ENCODE data around the gene C3orf62. TPM values are rescaled to one million over a fixed set of nuclear protein-coding genes. Genes with fewer than 3 reads are reported as not detected.

Gene C3orf62
- total RNA-seq, 1 donor from 2014 or later = 0.43 TPM

- no peaks in the 10 kb centered on the region for H3K4me1 ChIP-seq
- DNase-seq (ENCODE audit: low spot score in 2 of 2) = no peak
- no peaks in the 10 kb centered on the region for H3K27me3 ChIP-seq
- intact Hi-C loops (cut with DNase I) = no loop called here
- no peaks in the 10 kb centered on the region for H3K9me3 ChIP-seq
- no peak overlapping the region for H3K4me3 ChIP-seq
- H3K27ac ChIP-seq = no peak overlapping the region
- no peak for TF ChIP-seq CTCF (IDR thresholded peaks at IDR 0.05)
- H3K36me3 ChIP-seq = peaks cover 58 to 83% of the 10 kb centered on the region in 2 donors
Observed at GRCh38 chr3:49310677-49311076, 33.6 kb upstream of the C3orf62 start.

DNA sequence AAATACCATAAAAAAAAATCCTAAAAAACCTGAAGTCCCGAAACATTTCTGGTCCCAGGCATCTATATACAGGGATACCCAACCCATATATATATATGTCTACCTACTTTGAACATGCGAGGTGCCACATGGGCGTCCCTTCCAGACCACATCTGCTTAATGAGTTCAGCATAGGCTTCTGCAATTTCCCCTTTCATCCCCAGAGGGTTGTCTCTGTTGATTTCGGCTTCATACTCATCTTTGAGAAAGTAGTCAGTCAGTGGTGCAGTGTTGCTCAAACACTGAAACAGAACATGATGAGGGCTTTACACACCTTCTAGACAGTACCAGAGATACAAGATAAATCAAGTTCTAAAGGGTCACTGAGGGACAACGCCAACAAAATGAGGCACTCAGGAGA, 28.6 kb upstream of the C3orf62 start:
- H3K36me3 ChIP-seq = peaks cover 77 to 93% of the 10 kb centered on the region in 2 donors
- no peak overlapping the region for H3K27ac ChIP-seq
- no peaks in the 10 kb centered on the region for H3K9me3 ChIP-seq
- no peak for TF ChIP-seq CTCF (IDR thresholded peaks at IDR 0.05)
- intact Hi-C loops (cut with DNase I) = loop anchor here (10.0 kb wide), 1 partner anchor 689 kb away; no protein-coding TSS in a partner anchor
- H3K27me3 ChIP-seq = no peaks in the 10 kb centered on the region
- no peak overlapping the region for H3K4me3 ChIP-seq
- no peaks in the 10 kb centered on the region for H3K4me1 ChIP-seq
- DNase-seq (ENCODE audit: low spot score in 2 of 2) = no peak

- Histone ChIP-seq H3K4me1 (no peaks in the 10 kb centered on the region), H3K4me3 (no peak overlapping the region), H3K36me3 (peaks cover 77 to 95% of the 10 kb centered on the region in 2 donors), H3K9me3 (no peaks in the 10 kb centered on the region), H3K27ac (no peak overlapping the region), H3K27me3 (no peaks in the 10 kb centered on the region)
- no peak for TF ChIP-seq CTCF (IDR thresholded peaks at IDR 0.05)
- DNase-seq (ENCODE audit: low spot score in 2 of 2) = no peak
- intact Hi-C loops (cut with DNase I) = loop anchor here (10.0 kb wide), 1 partner anchor 692 kb away; no protein-coding TSS in a partner anchor
Observed at GRCh38 chr3:49302613-49303012, 25.6 kb upstream of the C3orf62 start.

DNA sequence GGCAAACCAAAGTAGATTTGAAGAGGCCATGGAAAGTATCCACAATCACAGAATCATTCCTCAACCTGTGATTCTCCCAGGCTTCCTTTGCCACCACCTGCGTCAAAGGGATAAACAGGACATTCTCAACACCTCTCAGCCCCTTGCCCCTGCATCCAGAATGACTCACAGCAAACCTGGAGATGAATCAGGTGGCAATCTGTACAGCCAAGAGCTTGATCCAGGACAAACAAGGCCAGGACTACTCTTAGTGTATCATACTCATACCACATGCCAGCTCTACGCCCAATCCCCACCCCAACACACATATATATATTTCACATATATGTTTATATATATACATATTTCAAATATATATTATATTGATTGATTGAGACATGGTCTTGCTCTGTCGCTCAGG, 23.6 kb upstream of the C3orf62 start:
- Histone ChIP-seq H3K36me3 (peaks cover 68 to 90% of the 10 kb centered on the region in 2 donors), H3K27me3 (no peaks in the 10 kb centered on the region), H3K27ac (no peak overlapping the region), H3K4me3 (no peak overlapping the region), H3K4me1 (peaks cover 3 to 4% of the 10 kb centered on the region in 2 donors), H3K9me3 (no peaks in the 10 kb centered on the region)
- intact Hi-C loops (cut with DNase I) = loop anchor here (10.0 kb wide), 1 partner anchor 694 kb away; no protein-coding TSS in a partner anchor
- no peak for TF ChIP-seq CTCF (IDR thresholded peaks at IDR 0.05)
- no peak for DNase-seq (ENCODE audit: low spot score in 2 of 2)

- Histone ChIP-seq H3K4me1 (peaks cover 3 to 4% of the 10 kb centered on the region in 2 donors), H3K27ac (no peak overlapping the region), H3K4me3 (no peak overlapping the region), H3K9me3 (no peaks in the 10 kb centered on the region), H3K36me3 (peaks cover 68 to 86% of the 10 kb centered on the region in 2 donors), H3K27me3 (no peaks in the 10 kb centered on the region)
- DNase-seq (ENCODE audit: low spot score in 2 of 2) = no peak
- TF ChIP-seq CTCF (IDR thresholded peaks at IDR 0.05) = no peak
- intact Hi-C loops (cut with DNase I) = no loop called here
Observed at GRCh38 chr3:49298511-49298910, 21.5 kb upstream of the C3orf62 start.

Measured in ascending aorta (tissue), 2 donors.